Fibroblast of lung (primary cell): ENCODE data around the gene PCDH20.

Experiments used
- CTCF ChIP-seq, 2 donors: IDR thresholded peaks in 1 of 2; conservative IDR thresholded peaks in 1 of 2; 1 replicate in 1 of 2; 2 replicates in 1 of 2; pipeline ENCODE4 v1.5.1; 2011 to 2012; ENCODE audit warnings: low read length in 2 of 2, control low read depth in 1 of 2, inconsistent platforms in 1 of 2, low read depth in 1 of 2, mild to moderate bottlenecking in 1 of 2
- EZH2 ChIP-seq: IDR thresholded peaks from 2 replicates; pipeline ENCODE4 v1.5.1; 2012; ENCODE audit warnings: low read length, control low read depth, mild to moderate bottlenecking; ENCODE audit errors: missing control alignments

GRCh38 chr13:61415058-61415721 lies 459 bp downstream of the PCDH20 start:
- TF ChIP-seq CTCF (conservative IDR thresholded peaks at IDR 0.05 in 1 of 2, IDR thresholded peaks at IDR 0.05 in 1 of 2; ENCODE audit: low read depth in 1 of 2, low read length in 2 of 2) (no peak), EZH2 (no peak)
